ENCODE measurements around the gene WDFY2. TPM values are rescaled to one million over a fixed set of nuclear protein-coding genes. Genes with fewer than 3 reads are reported as not detected.

The WDFY2 gene
- total and polyA plus RNA-seq, 2 of the 8 experiments (the other 6 are each of a cell fraction or from before 2014, with no cell fraction given) = 13.9 to 29.0 TPM

DNA sequence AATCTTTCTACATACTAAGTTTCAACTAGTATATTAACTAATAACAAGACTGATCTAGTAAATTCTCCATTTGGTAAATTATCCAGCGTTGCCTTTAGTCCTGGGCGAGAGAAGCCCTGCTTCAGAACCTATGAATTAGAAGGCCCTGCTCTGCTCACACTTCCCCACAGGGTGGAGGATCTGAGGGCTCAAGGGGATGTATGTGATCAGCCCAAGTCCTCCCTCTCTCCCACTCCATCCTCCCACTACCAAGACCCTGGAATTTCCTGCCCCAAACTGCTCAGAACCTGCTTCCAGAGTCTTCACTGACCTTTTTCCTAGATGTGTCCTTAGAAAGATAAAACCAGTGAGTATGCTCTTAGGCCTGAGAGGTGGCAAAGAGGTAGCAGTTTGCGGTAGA, 91.6 kb downstream of the WDFY2 start:
- Histone ChIP-seq H3K14ac (ENCODE audit: insufficient read length) (no peak overlapping the region), H4K5ac (ENCODE audit: insufficient read length, low read depth, low read length) (no peak overlapping the region), H4K91ac (replicated peaks; ENCODE audit: insufficient read length, low read length) (no peak overlapping the region), H3K27me3 (replicated peaks in 1 of 4; ENCODE audit: control insufficient read depth in 3 of 4, extremely low read depth in 1 of 4, insufficient read depth in 3 of 4, low read length in 3 of 4) (no peaks in the 10 kb centered on the region), H2BK12ac (ENCODE audit: low read depth, low read length) (no peak overlapping the region), H3K9ac (replicated peaks in 1 of 4; ENCODE audit: extremely low read depth in 1 of 4, low read depth in 3 of 4, low read length in 3 of 4) (no peak overlapping the region), H3K79me2 (ENCODE audit: control insufficient read depth in 1 of 2, insufficient read depth in 2 of 2, low read length in 2 of 2) (peaks cover 0 to 60% of the 10 kb centered on the region in 2 experiments; a peak in 2 of 4 replicates), H3K27ac (ENCODE audit: low read depth, low read length) (no peak overlapping the region), H3K56ac (replicated peaks; ENCODE audit: insufficient read length, low read depth, low read length) (no peak overlapping the region), H3K4me1 (replicated peaks in 1 of 4; ENCODE audit: control insufficient read depth in 3 of 4, insufficient read depth in 4 of 4, low read length in 3 of 4) (peaks cover 0 to 4% (median 1%) of the 10 kb centered on the region in 4 experiments; a peak in 3 of 7 replicates), H3K79me1 (ENCODE audit: low read depth, low read length) (peaks cover 2% of the 10 kb centered on the region; the same call in 1 of the 2 replicates), H2BK5ac (ENCODE audit: low read depth, low read length) (no peak overlapping the region), H3K4ac (replicated peaks; ENCODE audit: insufficient read length, low read depth, low read length) (no peak overlapping the region), H2BK120ac (replicated peaks; ENCODE audit: low read depth, low read length) (no peak overlapping the region), H3K18ac (ENCODE audit: extremely low read depth, low read length) (no peak overlapping the region), H4K8ac (ENCODE audit: extremely low read depth, insufficient read depth, low read length) (no peak overlapping the region), H3K23me2 (ENCODE audit: low read depth, low read length) (no peaks in the 10 kb centered on the region), H3K4me2 (ENCODE audit: insufficient read depth in 1 of 2, low read depth in 2 of 2, low read length in 2 of 2) (no peak overlapping the region), H2AFZ (ENCODE audit: low read length) (no peak overlapping the region), H2BK20ac (ENCODE audit: low read length) (no peak overlapping the region), H3K36me3 (ENCODE audit: control insufficient read depth in 2 of 4, insufficient read depth in 4 of 4, low read length in 3 of 4) (no peaks in the 10 kb centered on the region), H2AK5ac (ENCODE audit: low read depth, low read length) (no peak overlapping the region), H3K9me3 (ENCODE audit: insufficient read depth in 2 of 2, low read depth in 1 of 2, low read length in 1 of 2) (no peaks in the 10 kb centered on the region), H3K23ac (ENCODE audit: insufficient read length) (no peak overlapping the region), H2BK15ac (ENCODE audit: low read length) (no peak overlapping the region), H4K20me1 (replicated peaks in 1 of 2; ENCODE audit: control insufficient read depth in 1 of 2, insufficient read depth in 2 of 2, low read length in 2 of 2) (no peaks in the 10 kb centered on the region), H3K4me3 (ENCODE audit: extremely low read depth in 1 of 4, insufficient read depth in 2 of 4, low read depth in 3 of 4, low read length in 4 of 4) (no peak overlapping the region)
- ChIA-PET POLR2A (ENCODE audit: partially characterized antibody) (no interaction called here), CTCF (ENCODE audit: partially characterized antibody) (interaction anchor here (0.6 kb wide), 1 partner anchor 232 kb away, joined by 3 read pairs; no protein-coding TSS in a partner anchor)
- no peak for DNase-seq (ENCODE audit: low read depth in 1 of 2, low spot score in 2 of 2)
- WGBS, 2 experiments (ENCODE audit: extremely low coverage in 1 of 2, insufficient coverage in 1 of 2, insufficient read length in 1 of 2, insufficient replicate concordance in 2 of 2, low coverage in 1 of 2, low lambda C conversion rate in 2 of 2, missing lambda C conversion rate in 1 of 2) = 91% methylated on average over 3 of the region's 3 CpGs; no CpG with 5 or more reads in 1 of the 2 experiments
- no peak for FAIRE-seq
- TF ChIP-seq CHD2 (IDR thresholded peaks at IDR 0.05; ENCODE audit: low read length) = no peak
- TF ChIP-seq BRCA1 (IDR thresholded peaks at IDR 0.05; ENCODE audit: low read depth, low read length) = no peak

Data from H1 (cell line).